ENCODE measurements around the gene CDCA3. TPM values are rescaled to one million over a fixed set of nuclear protein-coding genes. Genes with fewer than 3 reads are reported as not detected.

CDCA3 gene
- 18.0 TPM for total RNA-seq

DNA sequence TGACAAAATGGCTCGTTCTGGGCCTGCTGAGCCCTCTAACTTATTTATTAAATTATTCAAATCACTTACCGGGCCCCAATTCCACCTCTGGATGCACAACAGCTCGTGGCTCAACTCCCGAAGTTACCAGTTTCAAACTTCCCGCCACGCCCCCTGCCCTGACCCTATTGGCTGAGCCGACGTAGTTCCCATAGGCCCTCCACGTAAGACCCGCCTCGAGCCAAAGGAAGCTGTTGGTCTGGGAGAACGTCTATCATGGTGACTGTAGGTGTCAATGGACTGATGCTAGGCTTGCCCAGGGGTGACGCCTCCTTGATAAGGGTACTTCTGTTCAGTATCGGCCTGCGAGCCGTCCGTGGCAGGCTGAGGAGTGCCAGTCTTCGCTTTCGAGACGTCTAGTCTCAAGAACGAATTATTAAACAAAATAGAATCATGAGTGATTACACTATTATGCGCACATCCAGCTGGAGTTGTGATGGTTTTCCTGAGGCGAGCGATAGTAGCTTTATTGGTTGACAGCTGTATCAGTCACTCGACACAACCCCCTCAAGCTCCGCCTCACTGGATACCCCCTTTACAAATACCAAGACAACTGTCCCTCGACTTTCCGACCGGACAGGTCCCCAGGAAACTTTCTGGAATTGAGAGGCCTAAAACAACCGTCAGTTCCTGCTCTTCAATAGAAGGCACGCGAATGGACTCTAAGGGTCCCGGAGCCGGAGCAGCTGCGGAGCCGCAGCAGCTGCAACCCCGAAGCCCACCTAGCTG is at the start of gene CDCA3:
CDCA3 (minus strand) TSS at position 134 of the 768 bp plus-strand sequence. CDS start 334 bp downstream, outside the sequence.

DNA sequence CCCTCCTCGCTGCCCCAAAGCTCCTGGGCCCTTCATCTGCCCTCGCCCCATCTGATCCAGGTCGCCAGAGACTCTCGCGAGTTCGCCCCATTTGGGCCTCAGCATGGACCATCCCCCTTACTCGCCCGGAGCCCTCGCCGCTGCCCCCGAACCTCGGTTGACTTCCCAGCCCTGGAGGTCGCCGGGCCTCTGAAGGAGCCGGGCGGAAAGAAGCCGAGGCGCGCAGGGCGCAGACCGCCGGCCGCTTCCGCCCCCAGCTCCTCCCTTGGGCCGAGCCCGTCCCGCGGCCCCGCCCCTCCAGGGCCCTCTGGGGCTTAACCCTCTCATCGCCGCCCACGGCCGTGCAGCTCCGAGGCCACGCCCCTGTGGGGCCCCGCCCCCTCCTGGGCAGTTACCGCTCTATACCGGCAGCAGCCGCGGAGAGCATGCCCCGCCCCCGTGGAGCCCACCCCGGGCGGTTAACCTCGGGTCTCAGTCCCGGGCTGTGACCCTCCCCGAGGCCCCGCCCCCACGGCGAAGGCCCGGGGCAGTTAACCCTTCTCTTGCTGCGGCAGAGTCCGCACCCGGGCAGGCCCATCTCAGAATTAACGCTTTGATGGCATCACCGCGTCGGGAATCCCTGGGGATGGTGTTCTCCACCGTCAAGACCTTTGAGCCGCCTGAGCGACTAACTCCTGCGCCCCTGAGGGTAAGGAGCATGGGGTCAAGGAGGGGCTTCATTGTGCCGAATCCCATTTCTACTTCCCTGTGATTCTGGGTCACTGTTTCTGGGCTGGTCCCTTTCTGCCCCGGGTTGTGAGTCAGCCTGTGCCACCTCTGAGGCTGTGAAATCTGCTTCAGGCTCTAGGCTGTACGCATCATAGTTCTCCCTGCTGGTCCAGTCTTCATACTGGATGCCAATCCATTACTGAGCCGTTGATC is 22.3 kb upstream of the CDCA3 start, which contains the start of gene SPSB2:
SPSB2 (minus strand) TSS at position 210 of the 921 bp plus-strand sequence. CDS start 402 bp downstream, outside the sequence.

GRCh38 chr12:6867413-6868210 is 16.5 kb upstream of the CDCA3 start, which contains the start of gene TPI1:
TPI1 (plus strand) TSS chr12:6867531; CDS start chr12:6867567, 36 bp downstream.

GRCh38 chr12:6851921-6852650 is 1.0 kb upstream of the CDCA3 start, which contains the start of gene USP5:
USP5 (plus strand) TSS chr12:6852150; CDS start chr12:6852180, 30 bp downstream.

DNA sequence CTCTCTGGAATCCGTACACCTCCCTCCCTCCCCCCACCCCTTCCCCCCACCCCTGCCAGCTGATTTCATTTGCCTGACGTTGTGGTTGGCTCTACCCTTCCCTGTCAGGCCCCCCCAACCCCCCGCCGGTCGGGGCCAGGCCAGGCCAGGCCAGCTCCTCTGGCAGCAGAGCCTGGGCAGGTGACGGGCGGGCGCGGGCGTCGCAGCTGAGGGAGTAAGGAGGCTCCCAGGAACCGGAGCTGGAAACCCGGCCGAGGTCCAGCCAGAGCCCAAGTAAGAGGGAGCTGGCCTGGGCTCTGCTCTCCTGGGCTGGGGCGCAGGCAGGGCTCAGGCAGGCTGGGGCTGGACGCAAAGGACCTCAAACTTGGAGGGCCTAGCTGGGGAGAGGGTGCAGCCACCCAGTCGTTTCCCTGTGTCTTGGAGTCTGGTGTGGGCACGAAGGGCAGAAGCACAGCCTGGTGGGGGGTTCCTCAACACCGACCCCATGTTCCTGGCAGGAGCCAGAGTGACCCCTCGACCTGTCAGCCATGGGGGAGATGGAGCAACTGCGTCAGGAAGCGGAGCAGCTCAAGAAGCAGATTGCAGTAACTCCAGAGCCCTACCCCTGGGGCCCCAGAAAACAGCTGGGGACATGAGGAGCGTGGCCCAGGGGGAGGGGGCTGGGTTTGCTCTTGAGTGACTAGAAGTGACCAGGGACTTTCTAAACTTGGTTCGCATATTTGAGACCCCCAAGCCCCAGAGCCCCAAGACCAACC is 10.1 kb downstream of the CDCA3 start, which contains the start of gene GNB3:
GNB3 (plus strand) TSS at position 165 of the 755 bp plus-strand sequence; CDS start at position 528, 363 bp downstream.

GRCh38 chr12:6827982-6828780 is 22.9 kb downstream of the CDCA3 start, which contains the start of gene P3H3:
P3H3 (plus strand) TSS chr12:6828407; CDS start chr12:6828441, 34 bp downstream.

DNA sequence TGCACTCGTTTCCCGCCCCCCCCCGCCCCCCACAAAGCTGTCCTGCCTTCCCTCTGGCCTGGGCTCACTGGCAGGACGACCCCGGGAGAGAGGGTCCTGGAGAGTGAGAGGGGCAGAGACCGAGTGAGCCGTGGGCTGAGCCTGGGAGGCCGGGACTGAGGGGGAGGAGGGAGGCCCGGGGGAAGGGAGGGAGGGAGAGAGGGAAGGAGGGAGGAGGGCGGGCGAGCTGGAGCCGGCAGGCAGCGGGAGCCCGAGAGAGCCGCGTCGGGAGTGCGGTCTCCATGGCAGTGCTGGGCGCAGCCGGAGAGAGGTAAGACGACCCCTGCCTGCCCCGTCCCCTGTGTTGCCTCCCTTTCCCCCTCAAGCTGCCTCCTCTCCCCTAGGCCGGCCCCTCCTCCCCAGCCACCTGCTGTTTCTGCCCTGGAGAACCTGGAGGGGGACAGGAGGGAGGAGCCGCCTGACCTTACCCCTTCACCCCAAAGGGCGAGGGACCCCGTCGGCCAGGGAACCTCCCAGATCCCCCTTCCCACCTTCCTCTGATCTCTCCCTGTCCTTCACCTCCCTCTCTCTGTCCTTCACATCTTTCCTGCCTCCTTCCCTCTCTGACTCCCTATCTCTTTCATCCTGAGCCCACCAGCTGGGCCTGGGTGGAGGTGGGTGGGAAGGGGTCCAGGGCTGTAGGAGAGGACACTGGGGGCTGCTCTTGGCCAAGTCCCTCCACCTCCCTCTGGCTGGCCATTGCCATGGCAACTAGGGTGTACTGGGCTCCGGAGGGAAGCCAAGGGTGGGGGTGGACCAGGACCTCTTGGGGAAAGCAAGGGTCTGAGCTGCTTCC is 29.3 kb downstream of the CDCA3 start, which contains the start of gene GPR162:
GPR162 (plus strand) TSS at position 231 of the 835 bp plus-strand sequence. CDS start 2,078 bp downstream, outside the sequence.

Other genes starting within 250 kb of the CDCA3 start
- gene CHD4, start 243.9 kb downstream of the CDCA3 start, total RNA-seq: 230 TPM
- 2.2 TPM for gene LPAR5, start 215.3 kb downstream of the CDCA3 start, total RNA-seq
- gene ACRBP, start 203.9 kb downstream of the CDCA3 start, total RNA-seq: 2.3 TPM
- gene ING4, start 188.2 kb downstream of the CDCA3 start, total RNA-seq: 48.6 TPM
- 31.5 TPM for gene ZNF384, start 161.9 kb downstream of the CDCA3 start, total RNA-seq
- 2.0 TPM for gene PIANP, start 150.5 kb downstream of the CDCA3 start, total RNA-seq
- 47.0 TPM for gene COPS7A, start 127.2 kb downstream of the CDCA3 start, total RNA-seq
- gene MLF2, start 98.1 kb downstream of the CDCA3 start, total RNA-seq: 86.4 TPM
- gene PTMS, start 84.9 kb downstream of the CDCA3 start, total RNA-seq: 61.1 TPM
- 0.47 TPM for gene LAG3, start 78.8 kb downstream of the CDCA3 start, total RNA-seq
- 18.3 TPM for gene CD4, start 61.8 kb downstream of the CDCA3 start, total RNA-seq
- gene GPR162, start 29.5 kb downstream of the CDCA3 start, total RNA-seq: 13.5 TPM
- gene P3H3, start 22.9 kb downstream of the CDCA3 start, total RNA-seq: 29.5 TPM
- gene GNB3, start 10.4 kb downstream of the CDCA3 start, total RNA-seq: 3.7 TPM
- gene USP5, start 864 bp upstream of the CDCA3 start, total RNA-seq: 49.5 TPM
- gene TPI1, start 16.2 kb upstream of the CDCA3 start, total RNA-seq: 430 TPM
- 11.3 TPM for gene SPSB2, start 22.0 kb upstream of the CDCA3 start, total RNA-seq
- gene LRRC23, start 53.5 kb upstream of the CDCA3 start, total RNA-seq: 7.8 TPM
- 5.7 TPM for gene ENO2, start 63.3 kb upstream of the CDCA3 start, total RNA-seq
- 77.0 TPM for gene ATN1, start 76.7 kb upstream of the CDCA3 start, total RNA-seq
- not detected for gene RNU7-1, start 92.5 kb upstream of the CDCA3 start, total RNA-seq
- gene C12orf57, start 92.7 kb upstream of the CDCA3 start, total RNA-seq: 146 TPM
- gene PTPN6, start 100.1 kb upstream of the CDCA3 start, total RNA-seq: 21.1 TPM
- gene PHB2, start 119.4 kb upstream of the CDCA3 start, total RNA-seq: 186 TPM
- gene EMG1, start 119.6 kb upstream of the CDCA3 start, total RNA-seq: 26.9 TPM
- 32.3 TPM for gene LPCAT3, start 167.2 kb upstream of the CDCA3 start, total RNA-seq
- gene C1S, start 209.4 kb upstream of the CDCA3 start, total RNA-seq: 87.9 TPM
- 108 TPM for gene C1R, start 241.2 kb upstream of the CDCA3 start, total RNA-seq

All from metanephros (tissue), 1 donor.